Measurements from ENCODE around the gene ZBTB7C.

DNA sequence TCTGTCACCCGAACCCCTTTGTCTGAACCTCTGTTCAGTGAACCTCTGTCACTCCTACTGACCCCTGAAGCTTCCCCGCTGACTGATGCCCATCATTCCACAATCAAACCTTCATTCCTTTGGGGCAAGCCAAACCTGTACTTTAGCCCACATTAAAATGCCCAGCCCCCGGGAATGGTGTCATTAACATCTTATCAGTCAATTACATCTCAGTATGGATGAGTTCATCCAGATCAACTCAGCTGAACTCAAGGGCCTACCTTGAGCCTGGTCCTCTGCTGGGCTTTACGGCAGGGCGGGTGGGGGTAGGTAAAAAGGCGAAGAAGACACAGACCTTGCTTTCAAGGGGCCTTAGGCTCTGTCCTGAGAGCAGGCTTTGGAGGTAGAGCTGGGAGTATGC lies 324.3 kb downstream of the ZBTB7C start:
- TF ChIP-seq, protein P1, sequence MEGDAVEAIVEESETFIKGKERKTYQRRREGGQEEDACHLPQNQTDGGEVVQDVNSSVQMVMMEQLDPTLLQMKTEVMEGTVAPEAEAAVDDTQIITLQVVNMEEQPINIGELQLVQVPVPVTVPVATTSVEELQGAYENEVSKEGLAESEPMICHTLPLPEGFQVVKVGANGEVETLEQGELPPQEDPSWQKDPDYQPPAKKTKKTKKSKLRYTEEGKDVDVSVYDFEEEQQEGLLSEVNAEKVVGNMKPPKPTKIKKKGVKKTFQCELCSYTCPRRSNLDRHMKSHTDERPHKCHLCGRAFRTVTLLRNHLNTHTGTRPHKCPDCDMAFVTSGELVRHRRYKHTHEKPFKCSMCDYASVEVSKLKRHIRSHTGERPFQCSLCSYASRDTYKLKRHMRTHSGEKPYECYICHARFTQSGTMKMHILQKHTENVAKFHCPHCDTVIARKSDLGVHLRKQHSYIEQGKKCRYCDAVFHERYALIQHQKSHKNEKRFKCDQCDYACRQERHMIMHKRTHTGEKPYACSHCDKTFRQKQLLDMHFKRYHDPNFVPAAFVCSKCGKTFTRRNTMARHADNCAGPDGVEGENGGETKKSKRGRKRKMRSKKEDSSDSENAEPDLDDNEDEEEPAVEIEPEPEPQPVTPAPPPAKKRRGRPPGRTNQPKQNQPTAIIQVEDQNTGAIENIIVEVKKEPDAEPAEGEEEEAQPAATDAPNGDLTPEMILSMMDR (conservative IDR thresholded peaks at IDR 0.05) = no peak
- no peak for TF ChIP-seq ZFX (IDR thresholded peaks at IDR 0.05)
